Left forelimb (tissue), 1 donor: ENCODE data around the gene ALG8.
"Not testable (repeated sequence)": the region's sequence is repeated elsewhere in the genome, so short reads cannot be mapped to it uniquely, and the experiment has no call there.

Experiments
- DNase-seq: peaks from one replicate; pipeline ENCODE4 v3.0.0-alpha.2; 2018; ENCODE audit warnings: low spot score

The ALG8 gene

GRCh38 chr11:78100261-78100660 lies 39.2 kb downstream of the ALG8 start:
- no peak for DNase-seq

- no peak for DNase-seq
Measured at GRCh38 chr11:78099666-78100065, 39.8 kb downstream of the ALG8 start.

- no peak for DNase-seq
Measured at GRCh38 chr11:78097666-78098385, 41.6 kb downstream of the ALG8 start.

- DNase-seq = no peak
Measured at GRCh38 chr11:78094250-78094649, 45.2 kb downstream of the ALG8 start.

- DNase-seq = not testable (repeated sequence)
Measured at GRCh38 chr11:78086521-78087074, 52.8 kb downstream of the ALG8 start.

GRCh38 chr11:78085972-78086371 lies 53.5 kb downstream of the ALG8 start:
- no peak for DNase-seq

GRCh38 chr11:78084506-78084905 lies 54.9 kb downstream of the ALG8 start:
- DNase-seq = not testable (repeated sequence)

GRCh38 chr11:78083021-78083420 lies 56.4 kb downstream of the ALG8 start:
- DNase-seq = no peak

- DNase-seq = no peak
Measured at GRCh38 chr11:78082146-78082545, 57.3 kb downstream of the ALG8 start.

GRCh38 chr11:78081583-78081982 lies 57.8 kb downstream of the ALG8 start:
- no peak for DNase-seq

GRCh38 chr11:78080818-78081495 lies 58.5 kb downstream of the ALG8 start:
- no peak for DNase-seq

- no peak for DNase-seq
Measured at GRCh38 chr11:78080084-78080817, 59.2 kb downstream of the ALG8 start.

- peak; percentile 88 for DNase-seq
Measured at GRCh38 chr11:78079232-78080083, 60.0 kb downstream of the ALG8 start, which contains the start of gene NDUFC2. Gene NDUFC2, minus strand, starts transcription at chr11:78079862. Its CDS starts 118 bp downstream, at chr11:78079744.

GRCh38 chr11:78078218-78079167 lies 60.9 kb downstream of the ALG8 start:
- no peak for DNase-seq

- DNase-seq = not testable (repeated sequence)
Measured at GRCh38 chr11:78077592-78077991, 61.8 kb downstream of the ALG8 start.

GRCh38 chr11:78076733-78077403 lies 62.6 kb downstream of the ALG8 start:
- DNase-seq = no peak

GRCh38 chr11:78074756-78075155 lies 64.7 kb downstream of the ALG8 start:
- no peak for DNase-seq

GRCh38 chr11:78072455-78072854 lies 67.0 kb downstream of the ALG8 start:
- no peak for DNase-seq

GRCh38 chr11:78071717-78072116 lies 67.7 kb downstream of the ALG8 start:
- DNase-seq = no peak

GRCh38 chr11:78070621-78071020 lies 68.8 kb downstream of the ALG8 start:
- no peak for DNase-seq
